Parathyroid adenoma (tissue), 2 donors: ENCODE results near the gene RASSF9.

Source experiments
- H2AFZ ChIP-seq: fragments of 300-600 bp; sonication (generic); one replicate; pipeline ENCODE4 v1.7.0; 2017; ENCODE audit warnings: antibody characterized with exemption, mild to moderate bottlenecking
- H3K27ac ChIP-seq: fragments of 300-600 bp; sonication (generic); one replicate; pipeline ENCODE4 v1.7.0; 2017
- H3K27me3 ChIP-seq: fragments of 300-600 bp; sonication (generic); one replicate; pipeline ENCODE4 v1.7.0; 2017; ENCODE audit warnings: low read length; ENCODE audit not compliant: control insufficient read depth, insufficient read depth
- H3K36me3 ChIP-seq: fragments of 300-600 bp; sonication (generic); one replicate; pipeline ENCODE4 v1.7.0; 2017; ENCODE audit warnings: low read length; ENCODE audit not compliant: control insufficient read depth, insufficient read depth
- H3K4me1 ChIP-seq: fragments of 300-600 bp; sonication (generic); one replicate; pipeline ENCODE4 v1.7.0; 2017; ENCODE audit warnings: control low read depth
- H3K4me2 ChIP-seq: fragments of 300-600 bp; sonication (generic); one replicate; pipeline ENCODE4 v1.7.0; 2017; ENCODE audit warnings: low read length
- H3K4me3 ChIP-seq: fragments of 300-600 bp; sonication (generic); one replicate; pipeline ENCODE4 v1.7.0; 2017; ENCODE audit warnings: low read depth, low read length
- H3K79me2 ChIP-seq: fragments of 300-600 bp; sonication (generic); one replicate; pipeline ENCODE4 v1.7.0; 2017; ENCODE audit warnings: control low read depth
- H3K9ac ChIP-seq: fragments of 300-600 bp; sonication (generic); one replicate; pipeline ENCODE4 v1.7.0; 2017; ENCODE audit warnings: mild to moderate bottlenecking
- H3K9me3 ChIP-seq: fragments of 300-600 bp; sonication (generic); one replicate; pipeline ENCODE4 v1.7.0; 2017; ENCODE audit warnings: low read length; ENCODE audit not compliant: control insufficient read depth
- CTCF ChIP-seq: fragments of 300-600 bp; sonication (generic); IDR thresholded peaks from one replicate; pipeline ENCODE4 v1.7.0; 2017; ENCODE audit warnings: antibody characterized with exemption, mild to moderate bottlenecking
- donor health status: primary hyperparathyroidism.

The RASSF9 gene

GRCh38 chr12:85825746-85826145 is 10.5 kb downstream of the RASSF9 start:
- Histone ChIP-seq H3K27ac (no peak overlapping the region), H3K4me2 (no peak overlapping the region), H3K36me3 (no peaks in the 10 kb centered on the region), H3K9ac (no peak overlapping the region), H2AFZ (no peak overlapping the region), H3K4me1 (no peaks in the 10 kb centered on the region), H3K4me3 (no peak overlapping the region), H3K27me3 (no peaks in the 10 kb centered on the region), H3K9me3 (no peaks in the 10 kb centered on the region), H3K79me2 (no peaks in the 10 kb centered on the region)
- no peak for TF ChIP-seq CTCF

GRCh38 chr12:85823436-85824180 is 12.6 kb downstream of the RASSF9 start:
- Histone ChIP-seq H3K4me1 (no peaks in the 10 kb centered on the region), H3K4me3 (no peak overlapping the region), H2AFZ (no peak overlapping the region), H3K27ac (no peak overlapping the region), H3K4me2 (no peak overlapping the region), H3K79me2 (no peaks in the 10 kb centered on the region), H3K36me3 (no peaks in the 10 kb centered on the region), H3K9me3 (no peaks in the 10 kb centered on the region), H3K27me3 (no peaks in the 10 kb centered on the region), H3K9ac (no peak overlapping the region)
- TF ChIP-seq CTCF, result no peak

GRCh38 chr12:85821759-85822158 is 14.4 kb downstream of the RASSF9 start:
- Histone ChIP-seq H3K27me3 (no peaks in the 10 kb centered on the region), H3K79me2 (no peaks in the 10 kb centered on the region), H3K4me2 (no peak overlapping the region), H3K9ac (no peak overlapping the region), H3K36me3 (no peaks in the 10 kb centered on the region), H2AFZ (no peak overlapping the region), H3K4me1 (no peaks in the 10 kb centered on the region), H3K27ac (no peak overlapping the region), H3K4me3 (no peak overlapping the region), H3K9me3 (no peaks in the 10 kb centered on the region)
- no peak for TF ChIP-seq CTCF

GRCh38 chr12:85821206-85821605 is 15.0 kb downstream of the RASSF9 start:
- Histone ChIP-seq H3K4me3 (no peak overlapping the region), H3K27ac (no peak overlapping the region), H3K79me2 (no peaks in the 10 kb centered on the region), H2AFZ (no peak overlapping the region), H3K4me2 (no peak overlapping the region), H3K4me1 (no peaks in the 10 kb centered on the region), H3K9ac (no peak overlapping the region), H3K9me3 (no peaks in the 10 kb centered on the region), H3K36me3 (no peaks in the 10 kb centered on the region), H3K27me3 (no peaks in the 10 kb centered on the region)
- no peak for TF ChIP-seq CTCF

GRCh38 chr12:85820101-85820500 is 16.1 kb downstream of the RASSF9 start:
- H3K79me2 ChIP-seq, result no peaks in the 10 kb centered on the region
- no peak for TF ChIP-seq CTCF
- no peak overlapping the region for H2AFZ ChIP-seq
- H3K4me1 ChIP-seq, result no peaks in the 10 kb centered on the region
- no peaks in the 10 kb centered on the region for H3K27me3 ChIP-seq
- no peak overlapping the region for H3K4me2 ChIP-seq
- no peak overlapping the region for H3K27ac ChIP-seq
- no peaks in the 10 kb centered on the region for H3K36me3 ChIP-seq
- H3K9me3 ChIP-seq, result no peaks in the 10 kb centered on the region
- H3K9ac ChIP-seq, result no peak overlapping the region
- no peak overlapping the region for H3K4me3 ChIP-seq
